ENCODE measurements around the gene SPR. TPM values are rescaled to one million over a fixed set of nuclear protein-coding genes. Genes with fewer than 3 reads are reported as not detected.
A peak's percentile ranks its signal among the peaks of the same experiment; 100 is the strongest.

SPR gene
- total and polyA plus RNA-seq, 2 of the 13 experiments (the other 11 are each of a cell fraction or from before 2014, with no cell fraction given), result 34.0 to 96.0 TPM

- TF ChIP-seq SKIL (CRISPR knock-in tag; IDR thresholded peaks at IDR 0.05; ENCODE audit: borderline replicate concordance), result no peak
Measured at GRCh38 chr2:72840066-72840465, 47.1 kb upstream of the SPR start (continued).

- Histone ChIP-seq H3K27me3 (ENCODE audit: control insufficient read depth in 1 of 2, insufficient read depth in 2 of 2, low read length in 2 of 2) (peaks cover 0 to 7% of the 10 kb centered on the region in 2 experiments; a peak in 1 of 5 replicates), H3K9ac (ENCODE audit: insufficient read depth, low read depth, low read length) (no peak overlapping the region), H3K27ac (ENCODE audit: extremely low read length, insufficient read depth, low read length) (no peak overlapping the region), H3K4me1 (ENCODE audit: insufficient read depth, low read length) (no peaks in the 10 kb centered on the region), H3K4me2 (ENCODE audit: low read depth, low read length) (no peak overlapping the region), H4K20me1 (ENCODE audit: insufficient read depth, low read length) (no peaks in the 10 kb centered on the region), H2AFZ (ENCODE audit: low read length) (no peak overlapping the region), H3K9me3 (ENCODE audit: low read length) (no peaks in the 10 kb centered on the region), H3K79me2 (ENCODE audit: insufficient read depth, low read length) (no peaks in the 10 kb centered on the region), H3K4me3 (replicated peaks in 1 of 3; ENCODE audit: insufficient read depth in 1 of 3, low read depth in 2 of 3, low read length in 3 of 3) (no peak overlapping the region), H3K36me3 (replicated peaks in 1 of 2; ENCODE audit: control insufficient read depth in 1 of 2, insufficient read depth in 2 of 2, low read length in 2 of 2) (no peaks in the 10 kb centered on the region)
- 0 out of 2 replicates have a peak, but pooled peaks have one; percentile 4 for TF ChIP-seq CREB1 (IDR thresholded peaks at IDR 0.05)
- no peak for TF ChIP-seq CREB1 (CRISPR knock-in tag; IDR thresholded peaks at IDR 0.05)
- TF ChIP-seq ZBTB21 (CRISPR knock-in tag; IDR thresholded peaks at IDR 0.05), result 0 out of 2 replicates have a peak, but pooled peaks have one; percentile 43
- no peak for TF ChIP-seq MBNL3 (CRISPR knock-in tag; conservative IDR thresholded peaks at IDR 0.05)
- ChIA-PET CTCF (ENCODE audit: low intra/inter-chr PET ratio, low total read pairs) (no interaction called here), POLR2A (no interaction called here)
- DNase-seq (ENCODE audit: low spot score) (peak; percentile 22), ATAC-seq (peak; percentile 63), FAIRE-seq (no peak)
- WGBS (ENCODE audit: low lambda C conversion rate), result 0% methylated on average over 3 of the region's 3 CpGs
- intact Hi-C loops (cut with micrococcal nuclease; ENCODE audit: unreplicated experiment) (no loop called here), in situ Hi-C loops (cut with HindIII; ENCODE audit: extremely low pct_ligation_motif_present, low pct_unique_long_range_greater_than_20kb) (no loop called here)
- no TSS peak for BruUV-seq (replicated peaks)
Measured at GRCh38 chr2:72841462-72842125, 45.6 kb upstream of the SPR start.
